Stimulated activated memory B cell treated with anti-CD40 and anti-IgM and Interleukin-4, amounts not matched to agents 10 μg/mL and 1 μg/mL and 100 μg/mL, for 72 hours (primary cell): ENCODE measurements around the gene FDX2.
"Not testable (repeated sequence)": the region's sequence is repeated elsewhere in the genome, so short reads cannot be mapped to it uniquely, and the experiment has no call there.

Source experiments
- ATAC-seq: fragments of 150-1000 bp; cut with Tn5 transposase; 2 replicates; pipeline ENCODE4 v1.10.0; 2021
- H3K27ac Mint-ChIP-seq: one replicate; pipeline ENCODE4 v1.8.0; 2022; ENCODE audit warnings: mild to moderate bottlenecking, mixed read lengths
- H3K27me3 Mint-ChIP-seq: one replicate; pipeline ENCODE4 v1.8.0; 2022; ENCODE audit warnings: mixed read lengths
- H3K36me3 Mint-ChIP-seq: one replicate; pipeline ENCODE4 v1.8.0; 2022; ENCODE audit warnings: mixed read lengths
- H3K4me1 Mint-ChIP-seq: one replicate; pipeline ENCODE4 v1.8.0; 2022; ENCODE audit warnings: mixed read lengths
- H3K4me3 Mint-ChIP-seq: one replicate; pipeline ENCODE4 v1.8.0; 2022; ENCODE audit warnings: mild to moderate bottlenecking, moderate library complexity, mixed read lengths
- H3K9me3 Mint-ChIP-seq: one replicate; pipeline ENCODE4 v1.8.0; 2022; ENCODE audit warnings: mixed read lengths

FDX2 gene

DNA sequence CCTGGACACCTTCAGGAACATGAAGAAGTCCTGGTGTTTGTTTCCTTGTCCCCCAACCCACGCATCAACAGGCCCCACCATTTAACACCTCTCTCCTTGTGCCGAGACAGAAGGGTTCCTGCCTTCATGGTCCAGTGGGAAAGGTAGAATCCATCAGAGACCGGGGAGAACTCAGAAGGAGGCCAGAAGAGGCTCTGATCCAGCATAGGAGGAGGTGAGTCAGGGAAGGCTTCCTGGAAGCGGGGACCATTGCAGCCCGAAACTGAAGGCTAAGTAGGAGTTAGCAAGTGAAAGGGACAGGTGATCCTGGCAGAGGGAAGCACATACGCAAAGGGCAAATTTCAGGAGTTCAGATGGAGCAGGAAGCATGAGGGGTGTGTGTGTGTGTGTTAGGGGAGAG is 23.1 kb upstream of the FDX2 start:
- H3K9me3 Mint-ChIP-seq: no peaks in the 10 kb centered on the region
- peak overlapping the region; percentile 85 for H3K4me3 Mint-ChIP-seq
- H3K4me1 Mint-ChIP-seq: peaks cover 45% of the 10 kb centered on the region
- peaks cover 20% of the 10 kb centered on the region for H3K36me3 Mint-ChIP-seq
- H3K27me3 Mint-ChIP-seq: no peaks in the 10 kb centered on the region
- ATAC-seq: no peak
- peak overlapping the region; percentile 90 for H3K27ac Mint-ChIP-seq

DNA sequence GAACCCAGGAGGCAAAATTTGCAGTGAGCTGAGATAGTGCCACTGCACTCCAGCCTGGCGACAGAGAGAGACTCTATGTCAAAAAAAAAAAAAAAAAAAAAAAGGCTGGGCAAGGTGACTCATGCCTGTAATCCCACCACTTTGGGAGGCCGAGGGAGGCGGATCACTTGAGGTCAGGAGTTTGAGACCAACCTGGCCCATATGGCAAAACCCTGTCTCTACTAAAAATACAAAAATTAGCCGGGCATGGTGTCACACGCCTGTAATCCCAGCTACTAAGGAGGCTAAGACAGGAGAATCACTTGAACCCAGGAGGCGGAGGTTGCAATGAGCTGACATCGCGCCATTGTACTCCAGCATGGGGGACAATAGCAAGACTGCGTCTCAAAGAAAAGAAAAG is 20.9 kb upstream of the FDX2 start:
- Mint-ChIP-seq H3K4me1 (peaks cover 62% of the 10 kb centered on the region), H3K36me3 (peaks cover 20% of the 10 kb centered on the region), H3K27ac (peak overlapping the region; percentile 17)
- H3K4me3 Mint-ChIP-seq, H3K27me3 Mint-ChIP-seq, ATAC-seq, H3K9me3 Mint-ChIP-seq: not testable (repeated sequence)

DNA sequence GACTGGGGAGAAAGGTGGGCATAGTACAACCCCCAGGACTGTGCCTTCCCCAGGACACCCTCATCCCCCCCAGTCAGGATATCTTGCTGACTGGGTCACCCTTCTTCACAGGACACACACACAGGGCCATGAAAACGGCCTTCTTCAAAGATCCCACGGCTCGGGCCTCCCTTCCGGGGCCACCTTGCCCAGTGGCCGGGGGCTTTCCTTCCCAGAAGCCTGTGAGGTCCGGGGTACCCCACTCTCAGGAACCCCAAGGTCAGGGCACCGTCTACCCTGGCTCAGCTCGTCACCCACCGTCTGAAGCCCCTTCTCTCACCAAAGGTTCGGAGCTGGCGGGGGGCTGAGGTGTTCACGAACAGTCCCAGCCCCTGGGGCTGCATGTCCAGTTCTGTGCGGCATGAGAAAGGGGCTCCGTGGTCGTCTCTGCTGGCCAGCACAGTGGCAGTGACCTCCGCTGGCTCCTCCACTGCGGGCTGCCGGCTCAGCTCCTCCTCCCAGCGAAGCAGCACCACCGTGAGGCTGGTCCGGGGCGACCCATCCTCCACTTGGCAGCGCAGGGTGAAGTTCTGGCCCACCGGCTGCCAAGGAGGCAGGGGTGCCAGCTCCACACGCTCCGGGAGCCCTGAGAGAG is 19.7 kb upstream of the FDX2 start:
- H3K36me3 Mint-ChIP-seq: peaks cover 20% of the 10 kb centered on the region
- no peak overlapping the region for H3K27ac Mint-ChIP-seq
- no peak overlapping the region for H3K4me3 Mint-ChIP-seq
- no peaks in the 10 kb centered on the region for H3K9me3 Mint-ChIP-seq
- no peaks in the 10 kb centered on the region for H3K27me3 Mint-ChIP-seq
- ATAC-seq: no peak
- peaks cover 58% of the 10 kb centered on the region for H3K4me1 Mint-ChIP-seq

DNA sequence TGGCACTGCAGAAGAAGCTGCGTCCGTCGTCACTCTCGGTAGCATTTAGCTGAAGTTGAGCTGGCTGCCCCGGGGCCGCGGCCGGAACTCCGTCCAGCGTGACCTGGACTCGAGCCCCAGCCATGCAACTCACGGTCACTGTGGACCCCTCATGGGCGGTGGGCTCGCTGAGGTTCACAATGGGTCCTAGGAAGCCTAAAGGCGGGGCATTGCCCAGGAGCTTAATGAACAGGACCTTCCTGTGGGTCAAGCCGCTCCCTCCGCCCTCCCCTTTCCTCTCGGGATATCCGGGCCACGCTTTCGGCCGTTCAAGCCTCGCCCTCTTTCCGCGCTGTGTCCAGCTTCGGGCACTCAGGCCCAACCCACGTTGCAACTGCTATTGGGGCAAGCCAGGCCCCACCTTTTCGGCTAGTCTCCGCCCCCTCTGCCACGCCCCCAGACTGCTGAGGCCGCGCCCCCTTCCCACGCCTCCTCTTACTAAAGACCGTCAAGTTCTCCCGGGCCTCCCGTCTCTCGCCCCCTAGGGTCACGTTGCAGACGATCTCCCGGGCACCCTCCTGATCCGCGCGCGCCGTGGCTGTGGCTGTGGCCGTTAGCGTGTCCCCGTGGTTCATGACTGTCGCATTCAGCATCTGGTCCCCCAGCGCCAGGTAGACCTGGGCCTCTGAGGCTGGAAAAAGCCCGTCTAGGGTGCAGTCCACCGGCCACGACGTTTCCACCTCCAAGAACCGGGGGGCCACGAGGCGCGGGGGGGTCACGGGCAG is 19.0 kb upstream of the FDX2 start:
- Mint-ChIP-seq H3K27ac (peak overlapping the region; percentile 24), H3K4me3 (peak overlapping the region; percentile 18), H3K36me3 (peaks cover 25% of the 10 kb centered on the region), H3K4me1 (peaks cover 54% of the 10 kb centered on the region), H3K9me3 (no peaks in the 10 kb centered on the region), H3K27me3 (no peaks in the 10 kb centered on the region)
- no peak for ATAC-seq

DNA sequence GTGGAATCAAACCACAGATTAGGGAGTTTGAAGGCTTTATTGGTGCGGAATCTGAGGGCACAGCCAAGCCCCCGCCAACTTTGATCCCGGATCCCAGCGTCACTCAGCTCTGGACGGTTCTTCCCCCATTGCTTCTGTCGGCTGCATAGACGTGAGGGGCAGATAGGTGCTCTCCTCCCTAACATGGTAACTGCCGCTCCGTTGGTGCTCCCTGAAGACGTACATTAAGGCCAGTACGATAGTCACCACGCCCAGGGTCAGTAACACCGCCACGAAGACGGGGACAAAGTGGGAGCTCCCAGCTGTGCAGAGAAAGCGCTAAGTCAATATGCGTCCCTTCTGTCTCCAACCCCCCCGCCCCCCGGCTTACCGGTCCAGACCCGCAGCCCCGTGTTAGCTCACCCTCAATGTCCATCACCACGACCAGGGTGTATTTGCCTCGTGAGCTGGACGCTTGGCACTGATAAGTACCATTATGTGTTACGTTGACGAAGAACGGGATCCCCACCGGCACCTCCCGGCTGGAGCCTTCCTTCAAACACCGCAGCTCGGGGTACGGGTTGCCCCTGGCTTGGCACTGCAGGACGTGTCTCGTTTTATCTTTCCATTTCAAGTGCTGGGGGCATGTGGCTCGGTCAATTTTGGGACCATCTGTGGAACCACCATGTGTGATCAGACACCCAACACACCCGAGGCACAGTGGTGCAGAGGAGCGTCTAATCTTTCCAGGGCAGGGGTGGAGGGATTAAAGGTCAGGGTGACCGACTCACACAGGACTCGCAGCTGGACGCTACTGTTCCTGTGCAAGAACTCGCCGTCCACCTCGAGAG is 18.2 kb upstream of the FDX2 start:
- ATAC-seq: peak; percentile 7
- peak overlapping the region; percentile 89 for H3K27ac Mint-ChIP-seq
- peaks cover 28% of the 10 kb centered on the region for H3K36me3 Mint-ChIP-seq
- no peaks in the 10 kb centered on the region for H3K27me3 Mint-ChIP-seq
- peak overlapping the region; percentile 91 for H3K4me3 Mint-ChIP-seq
- peaks cover 47% of the 10 kb centered on the region for H3K4me1 Mint-ChIP-seq
- H3K9me3 Mint-ChIP-seq: no peaks in the 10 kb centered on the region

DNA sequence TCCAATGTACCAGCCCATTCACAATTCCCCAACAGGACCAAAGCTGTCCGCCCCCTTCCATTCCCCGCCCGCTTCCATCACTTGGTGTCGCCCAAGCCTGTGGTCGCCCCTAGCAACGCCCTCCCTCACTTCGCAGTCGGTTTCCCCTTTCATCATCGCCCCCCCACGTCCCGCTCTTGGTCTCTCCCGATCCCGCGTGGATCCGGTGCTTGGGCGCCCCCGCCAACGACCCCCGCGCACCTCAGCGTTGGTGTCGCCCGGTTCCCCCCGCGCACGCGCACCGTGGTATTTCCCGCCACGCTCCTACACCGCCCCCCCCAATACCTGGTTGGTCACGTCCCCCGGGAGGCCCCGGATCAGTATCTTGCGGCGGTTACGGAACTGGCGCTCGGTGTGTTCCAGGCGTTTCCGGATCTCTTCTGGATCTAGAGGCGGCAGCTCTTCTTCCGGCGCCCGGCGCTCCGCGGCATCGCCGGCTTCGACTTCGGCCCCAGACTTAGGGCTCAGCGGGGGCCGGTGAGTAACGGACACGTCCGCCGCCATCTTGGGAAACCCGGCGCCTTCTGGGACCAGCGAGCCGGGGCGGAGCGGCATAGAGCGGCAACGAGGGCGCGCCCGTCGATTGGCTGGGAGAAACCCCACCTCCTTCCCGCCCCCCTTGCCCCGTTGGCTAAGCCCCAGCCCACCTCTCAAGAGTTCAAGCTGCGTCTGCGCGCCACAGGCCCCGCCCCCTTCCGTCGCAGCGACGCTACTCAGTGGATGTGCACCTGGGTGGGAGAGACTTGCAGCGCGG is 17.3 kb upstream of the FDX2 start, which contains the start of gene RAVER1:
RAVER1 (minus strand) TSS at position 565 of the 793 bp plus-strand sequence; CDS start at position 543, 22 bp downstream.
- Mint-ChIP-seq H3K9me3 (no peaks in the 10 kb centered on the region), H3K4me3 (peak within 1 kb of the TSS; percentile 91), H3K36me3 (peaks cover 28% of the 10 kb centered on the region), H3K4me1 (peaks cover 38% of the 10 kb centered on the region), H3K27ac (peak within 1 kb of the TSS; percentile 89), H3K27me3 (no peaks in the 10 kb centered on the region)
- ATAC-seq: peak; percentile 98

DNA sequence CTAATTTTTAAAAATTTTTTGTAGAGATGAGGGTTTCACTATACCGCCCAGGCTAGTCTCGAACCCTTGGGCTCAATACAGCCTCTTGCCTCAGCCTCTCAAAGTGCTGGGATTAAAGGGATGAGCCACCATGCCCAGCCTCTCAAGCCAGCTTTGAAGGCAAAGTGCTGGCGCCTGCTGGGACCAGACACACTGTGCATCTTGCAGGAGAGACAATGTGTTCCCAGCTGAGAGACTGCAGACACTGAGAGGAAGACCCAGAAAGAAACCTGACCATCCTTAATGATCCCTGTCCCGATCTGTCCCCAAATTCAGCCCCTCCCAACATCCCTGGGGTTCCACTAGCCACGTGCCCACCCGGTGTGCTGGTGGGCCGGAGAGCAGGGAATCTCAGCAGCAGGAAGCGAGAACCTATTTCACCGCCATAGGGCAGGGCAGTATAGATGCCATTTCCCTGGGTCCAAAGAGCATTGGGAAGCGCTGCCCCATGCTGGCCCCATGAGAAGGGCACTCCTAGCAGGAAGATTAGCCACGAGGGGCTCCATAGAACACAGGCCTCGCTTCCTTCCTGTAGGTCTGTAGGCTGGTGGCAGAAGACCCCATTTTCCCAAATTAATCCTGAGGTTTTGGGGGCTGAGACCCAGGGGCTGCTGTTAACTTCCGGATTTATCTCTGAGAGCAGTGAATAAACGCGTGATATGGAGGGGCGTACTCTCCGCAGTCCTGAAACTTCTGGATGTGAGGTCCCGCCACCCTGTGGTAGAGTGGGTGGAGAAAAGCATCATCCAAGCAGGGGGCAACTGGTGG is 16.5 kb upstream of the FDX2 start:
- H3K9me3 Mint-ChIP-seq: no peaks in the 10 kb centered on the region
- peaks cover 35% of the 10 kb centered on the region for H3K36me3 Mint-ChIP-seq
- no peaks in the 10 kb centered on the region for H3K27me3 Mint-ChIP-seq
- no peak for ATAC-seq
- H3K27ac Mint-ChIP-seq: peak overlapping the region; percentile 89
- peak overlapping the region; percentile 91 for H3K4me3 Mint-ChIP-seq
- H3K4me1 Mint-ChIP-seq: peaks cover 37% of the 10 kb centered on the region

DNA sequence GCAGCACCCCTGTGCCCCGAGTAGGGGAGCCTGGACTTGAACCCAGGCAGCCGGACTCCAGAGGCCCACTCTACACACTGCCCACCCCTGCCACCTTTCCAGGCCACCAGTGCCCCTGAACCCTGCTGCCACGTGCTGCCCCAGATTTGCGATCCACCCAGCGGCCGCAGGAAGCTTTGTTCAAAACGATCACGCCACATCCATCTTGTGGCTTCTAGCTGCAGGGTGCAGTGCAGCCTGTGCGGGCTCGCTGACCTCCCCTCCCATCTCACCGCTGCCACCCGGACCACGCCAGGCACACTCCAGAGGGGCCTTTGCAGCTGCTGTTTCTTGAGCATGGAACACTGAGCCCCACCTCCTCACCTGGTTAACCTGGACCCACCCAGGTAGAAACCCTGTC is 13.7 kb upstream of the FDX2 start:
- H3K36me3 Mint-ChIP-seq: peaks cover 21% of the 10 kb centered on the region
- H3K27ac Mint-ChIP-seq: no peak overlapping the region
- H3K9me3 Mint-ChIP-seq: no peaks in the 10 kb centered on the region
- H3K27me3 Mint-ChIP-seq: no peaks in the 10 kb centered on the region
- no peak overlapping the region for H3K4me3 Mint-ChIP-seq
- peaks cover 25% of the 10 kb centered on the region for H3K4me1 Mint-ChIP-seq
- no peak for ATAC-seq

DNA sequence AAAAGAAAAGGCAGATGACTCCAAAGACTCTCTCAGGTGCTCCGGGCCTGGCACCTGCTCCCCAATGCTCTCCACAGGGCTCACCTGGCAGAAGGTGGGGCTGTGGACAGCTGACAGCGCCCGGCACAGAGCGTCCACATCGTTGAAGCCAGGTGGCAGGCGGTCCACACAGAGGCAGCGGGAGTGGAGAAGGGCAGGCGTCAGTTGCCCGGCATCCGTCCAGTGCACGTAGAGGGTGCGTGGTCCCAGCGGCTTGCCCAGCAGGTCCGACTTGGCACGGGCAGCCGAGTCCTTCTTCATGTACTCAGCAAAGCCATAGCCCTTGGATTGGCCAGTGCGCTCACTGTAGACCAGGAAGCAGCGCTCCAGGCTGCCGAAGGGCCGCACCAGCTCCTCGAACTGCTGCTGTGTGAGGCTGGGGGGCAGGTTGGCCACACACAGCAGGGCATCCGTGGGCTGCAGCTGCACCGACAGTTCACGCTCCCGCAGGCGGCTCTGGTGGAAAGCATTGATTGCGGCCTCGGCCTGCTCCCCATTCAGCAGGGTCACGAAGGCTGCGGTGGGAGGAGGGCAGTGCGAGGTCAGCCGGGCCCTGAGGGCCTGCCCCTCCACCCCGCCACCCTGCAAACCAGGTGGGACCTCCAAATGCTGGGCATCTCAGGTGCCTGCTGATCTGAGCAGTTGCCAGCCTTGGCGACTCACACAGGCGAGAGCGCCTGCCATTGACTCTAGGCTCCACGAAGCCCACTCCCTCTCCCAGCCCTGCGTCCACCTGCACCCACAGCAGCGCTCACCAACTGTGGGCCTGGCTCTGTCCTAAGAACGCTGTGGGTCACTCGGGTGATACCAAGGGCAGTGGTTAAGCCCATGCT is 13.0 kb upstream of the FDX2 start:
- peaks cover 15% of the 10 kb centered on the region for H3K36me3 Mint-ChIP-seq
- H3K27me3 Mint-ChIP-seq: no peaks in the 10 kb centered on the region
- no peak overlapping the region for H3K27ac Mint-ChIP-seq
- no peak overlapping the region for H3K4me3 Mint-ChIP-seq
- no peaks in the 10 kb centered on the region for H3K9me3 Mint-ChIP-seq
- H3K4me1 Mint-ChIP-seq: peaks cover 17% of the 10 kb centered on the region
- no peak for ATAC-seq

DNA sequence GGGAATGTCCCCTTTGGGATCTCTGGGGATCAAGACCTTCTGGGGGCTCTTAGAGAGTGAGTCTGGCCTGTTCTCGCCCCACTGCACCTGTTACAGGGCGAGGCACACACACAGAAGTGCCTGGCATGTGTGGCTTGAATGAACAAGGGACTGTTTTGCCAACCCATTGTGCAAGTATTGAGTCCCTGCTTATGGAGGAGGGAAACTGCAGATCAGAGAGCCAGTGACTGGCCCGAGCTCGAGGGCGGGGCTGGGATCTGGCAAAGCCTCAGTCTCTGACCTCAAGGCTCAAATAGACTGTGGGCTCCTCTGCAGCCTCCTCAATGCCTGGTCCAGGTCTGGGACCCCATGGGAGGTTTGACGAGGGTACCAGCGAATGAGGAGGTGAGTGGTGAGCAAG is 12.0 kb upstream of the FDX2 start:
- Mint-ChIP-seq H3K36me3 (peaks cover 15% of the 10 kb centered on the region), H3K27ac (no peak overlapping the region), H3K9me3 (no peaks in the 10 kb centered on the region), H3K4me1 (peaks cover 13% of the 10 kb centered on the region), H3K4me3 (no peak overlapping the region), H3K27me3 (no peaks in the 10 kb centered on the region)
- no peak for ATAC-seq

DNA sequence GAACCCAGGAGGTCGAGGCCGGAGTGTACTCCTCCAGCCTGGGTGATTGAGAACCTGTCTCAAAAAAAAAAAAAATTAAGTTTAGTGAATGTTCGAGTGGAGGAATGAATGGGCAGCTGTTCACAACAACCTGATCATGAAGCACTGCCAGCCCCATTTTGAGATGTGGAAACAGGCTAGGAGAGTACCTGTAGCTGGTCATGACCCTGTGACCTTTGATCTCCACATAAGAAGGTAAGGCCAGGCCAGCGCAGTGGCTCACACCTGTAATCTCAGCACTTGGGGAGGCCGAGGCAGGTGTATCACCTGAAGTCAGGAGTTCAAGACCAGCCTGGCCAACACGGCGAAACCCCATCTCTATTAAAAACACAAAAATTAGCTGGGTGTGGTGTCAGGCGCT is 9.9 kb upstream of the FDX2 start:
- no peak overlapping the region for H3K4me3 Mint-ChIP-seq
- H3K4me1 Mint-ChIP-seq: no peaks in the 10 kb centered on the region
- H3K27me3 Mint-ChIP-seq: no peaks in the 10 kb centered on the region
- H3K36me3 Mint-ChIP-seq: peaks cover 23% of the 10 kb centered on the region
- no peak overlapping the region for H3K27ac Mint-ChIP-seq
- ATAC-seq: no peak
- H3K9me3 Mint-ChIP-seq: no peaks in the 10 kb centered on the region

DNA sequence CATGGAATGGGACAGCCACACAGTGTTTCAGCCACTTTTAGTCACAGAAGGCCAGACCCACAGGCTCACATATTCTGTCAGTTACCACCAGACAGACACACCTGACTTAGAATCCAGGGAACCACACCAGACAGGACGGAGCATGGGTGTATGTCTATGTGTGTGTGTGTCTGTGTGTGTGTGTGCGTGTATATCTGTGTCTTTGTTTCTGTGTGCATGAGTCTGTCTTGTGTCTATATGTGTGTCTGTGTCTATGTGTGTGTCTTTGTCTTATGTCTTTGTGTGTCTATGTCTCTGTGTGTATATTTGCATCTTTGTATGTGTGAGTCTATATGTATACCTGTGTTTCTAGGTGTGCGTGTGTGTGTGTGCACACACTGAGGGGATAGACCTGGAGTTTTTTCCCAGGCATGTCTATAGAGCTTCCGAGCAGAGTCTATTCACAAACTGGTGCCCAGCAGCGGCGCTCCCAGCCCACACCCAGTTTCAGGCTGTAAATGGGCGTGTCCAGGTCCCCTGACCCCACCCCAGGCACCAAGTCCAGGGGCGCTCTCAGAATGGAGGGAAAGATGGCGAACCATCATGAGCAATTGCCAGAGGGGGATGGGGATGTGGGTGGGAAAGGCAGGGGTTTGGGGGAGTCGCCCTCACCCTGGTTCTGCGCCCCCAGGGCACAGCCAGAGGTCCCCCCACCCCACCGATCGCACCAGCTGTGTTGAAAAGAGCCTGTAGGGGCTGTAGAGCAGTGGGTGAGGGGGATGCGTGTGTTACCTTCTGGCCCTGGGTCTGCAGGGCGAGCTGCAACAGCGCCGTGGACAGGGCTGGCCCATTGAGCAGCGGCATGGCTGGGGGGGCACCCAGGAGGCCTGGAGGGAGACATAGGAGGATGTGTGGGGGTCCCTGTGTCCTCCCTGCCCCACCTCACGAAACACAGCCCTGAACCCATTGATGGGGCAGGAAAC is 6.3 kb upstream of the FDX2 start:
- Mint-ChIP-seq H3K4me3 (no peak overlapping the region), H3K27ac (no peak overlapping the region)
- ATAC-seq: no peak

DNA sequence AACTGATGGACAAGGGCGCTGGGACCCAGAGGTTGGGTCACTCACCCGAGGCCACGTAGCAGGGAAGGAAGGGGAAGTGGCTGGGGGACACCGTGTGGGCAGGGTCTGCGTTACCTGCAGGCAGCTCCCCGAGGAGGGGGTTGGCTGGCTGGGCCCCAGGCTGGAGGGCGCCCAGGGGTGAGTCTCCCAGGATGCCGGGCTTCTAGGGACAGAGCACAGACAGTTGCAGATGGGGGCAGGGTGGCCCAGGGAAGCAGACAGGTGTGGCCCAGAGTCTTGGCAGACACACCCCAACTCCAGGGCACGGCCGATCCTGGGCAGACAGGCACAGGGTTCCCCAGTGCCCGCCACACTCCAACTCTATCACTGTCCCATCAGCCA is 5.6 kb upstream of the FDX2 start:
- no peaks in the 10 kb centered on the region for H3K9me3 Mint-ChIP-seq
- no peak overlapping the region for H3K4me3 Mint-ChIP-seq
- no peak for ATAC-seq
- no peaks in the 10 kb centered on the region for H3K27me3 Mint-ChIP-seq
- H3K27ac Mint-ChIP-seq: no peak overlapping the region
- peaks cover 5% of the 10 kb centered on the region for H3K4me1 Mint-ChIP-seq
- H3K36me3 Mint-ChIP-seq: peaks cover 30% of the 10 kb centered on the region

More for the DNA sequence above, 6.3 kb upstream of the FDX2 start:
- peaks cover 23% of the 10 kb centered on the region for H3K36me3 Mint-ChIP-seq
- no peaks in the 10 kb centered on the region for H3K27me3 Mint-ChIP-seq
- no peaks in the 10 kb centered on the region for H3K9me3 Mint-ChIP-seq
- H3K4me1 Mint-ChIP-seq: no peaks in the 10 kb centered on the region
